Neuronal stem cell (in vitro differentiated cells): ENCODE data around the gene CYP27B1.

Experiments
- DNase-seq: peaks from one replicate; pipeline ENCODE4 v3.0.0-alpha.2; 2013; ENCODE audit warnings: low spot score
- H2AFZ ChIP-seq: one replicate; pipeline ENCODE4 v1.6.1; 2013; ENCODE audit warnings: mild to moderate bottlenecking, low read length, inconsistent platforms
- H2AK5ac ChIP-seq: 2 replicates; pipeline ENCODE4 v1.6.1; 2013; ENCODE audit warnings: low read depth, mild to moderate bottlenecking, inconsistent platforms, low read length, moderate library complexity, mixed read lengths
- H2BK120ac ChIP-seq: 2 replicates; pipeline ENCODE4 v1.6.1; 2013; ENCODE audit warnings: low read depth, mild to moderate bottlenecking, inconsistent platforms, low read length, moderate library complexity, mixed read lengths
- H2BK12ac ChIP-seq: one replicate; pipeline ENCODE4 v1.6.1; 2013; ENCODE audit warnings: low read length, inconsistent platforms
- H2BK15ac ChIP-seq: 2 replicates; pipeline ENCODE4 v1.6.1; 2013; ENCODE audit warnings: mild to moderate bottlenecking, low read length, inconsistent platforms, mixed read lengths
- H2BK5ac ChIP-seq: one replicate; pipeline ENCODE4 v1.6.1; 2013; ENCODE audit warnings: inconsistent platforms, mild to moderate bottlenecking, low read length, moderate library complexity
- H3K14ac ChIP-seq: one replicate; pipeline ENCODE4 v1.6.1; 2013; ENCODE audit warnings: low read length, inconsistent platforms
- H3K18ac ChIP-seq: 2 replicates; pipeline ENCODE4 v1.6.1; 2013; ENCODE audit warnings: low read length, inconsistent platforms
- H3K23ac ChIP-seq: 2 replicates; pipeline ENCODE4 v1.6.1; 2013; ENCODE audit warnings: low read depth, mild to moderate bottlenecking, mixed read lengths, low read length, inconsistent platforms; ENCODE audit not compliant: poor library complexity
- H3K27ac ChIP-seq: replicated peaks from 3 replicates; pipeline ENCODE4 v1.5.1; 2013; ENCODE audit warnings: low read length, inconsistent platforms
- H3K27me3 ChIP-seq, 3 experiments: 2 replicates each; pipeline ENCODE4 v1.6.1; 2013; ENCODE audit warnings: low read length in 3 of 3, mild to moderate bottlenecking in 2 of 3, inconsistent platforms in 1 of 3, low read depth in 1 of 3, mixed read lengths in 1 of 3, moderate library complexity in 1 of 3; ENCODE audit not compliant: control insufficient read depth in 3 of 3, insufficient read depth in 3 of 3
- H3K36me3 ChIP-seq, 2 donors: replicated peaks in 1 of 2; 2 replicates each; pipeline ENCODE4 v1.6.1; 2013; ENCODE audit warnings: low read length in 2 of 2; ENCODE audit not compliant: control insufficient read depth in 2 of 2, insufficient read depth in 2 of 2
- H3K4ac ChIP-seq: 2 replicates; pipeline ENCODE4 v1.6.1; 2013; ENCODE audit warnings: inconsistent platforms, mild to moderate bottlenecking, low read length, moderate library complexity
- H3K4me1 ChIP-seq, 2 donors: 1 replicate in 1 of 2; 2 replicates in 1 of 2; pipeline ENCODE4 v1.6.1; 2013; ENCODE audit warnings: low read length in 2 of 2, low read depth in 1 of 2; ENCODE audit not compliant: control insufficient read depth in 2 of 2, insufficient read depth in 1 of 2
- H3K4me2 ChIP-seq: one replicate; pipeline ENCODE4 v1.6.1; 2013; ENCODE audit warnings: mild to moderate bottlenecking, low read length, inconsistent platforms; ENCODE audit not compliant: insufficient read depth, poor library complexity, severe bottlenecking
- H3K4me3 ChIP-seq, 2 donors: 2 replicates each; pipeline ENCODE4 v1.5.1; 2013; ENCODE audit warnings: low read length in 2 of 2, mild to moderate bottlenecking in 2 of 2, inconsistent platforms in 1 of 2, moderate library complexity in 1 of 2
- H3K79me1 ChIP-seq: one replicate; pipeline ENCODE4 v1.6.1; 2013; ENCODE audit warnings: low read depth, mild to moderate bottlenecking, inconsistent platforms, low read length, moderate library complexity
- H3K9ac ChIP-seq: one replicate; pipeline ENCODE4 v1.6.1; 2013; ENCODE audit warnings: mild to moderate bottlenecking, low read depth, low read length, inconsistent platforms; ENCODE audit not compliant: poor library complexity
- H3K9me3 ChIP-seq, 2 donors: replicated peaks in 1 of 2; 2 replicates each; pipeline versions ENCODE3 to v1.6.1; 2013; ENCODE audit warnings: low read length in 2 of 2, mild to moderate bottlenecking in 2 of 2, inconsistent platforms in 1 of 2, low read depth in 1 of 2, mixed read lengths in 1 of 2, moderate library complexity in 1 of 2; ENCODE audit not compliant: control insufficient read depth in 2 of 2, insufficient read depth in 1 of 2
- H4K8ac ChIP-seq: one replicate; pipeline ENCODE4 v1.6.1; 2013; ENCODE audit warnings: low read depth, mild to moderate bottlenecking, inconsistent platforms, low read length, moderate library complexity
- H4K91ac ChIP-seq: one replicate; pipeline ENCODE4 v1.6.1; 2013; ENCODE audit warnings: low read length, low read depth, mild to moderate bottlenecking, inconsistent platforms; ENCODE audit not compliant: poor library complexity
- WGBS, 2 donors: extraction: QIAGEN DNeasy Blood & Tissue Kit; methylation state at CpG; one replicate each; pipeline ENCODE4 v1.1.7; 2013; ENCODE audit warnings: missing lambda C conversion rate in 2 of 2, mixed read lengths in 1 of 2; ENCODE audit not compliant: insufficient read length in 2 of 2, insufficient replicate concordance in 1 of 2; ENCODE audit errors: extremely low coverage in 2 of 2; 5-methylcytosine and 5-hydroxymethylcytosine counted together

CYP27B1 gene

DNA sequence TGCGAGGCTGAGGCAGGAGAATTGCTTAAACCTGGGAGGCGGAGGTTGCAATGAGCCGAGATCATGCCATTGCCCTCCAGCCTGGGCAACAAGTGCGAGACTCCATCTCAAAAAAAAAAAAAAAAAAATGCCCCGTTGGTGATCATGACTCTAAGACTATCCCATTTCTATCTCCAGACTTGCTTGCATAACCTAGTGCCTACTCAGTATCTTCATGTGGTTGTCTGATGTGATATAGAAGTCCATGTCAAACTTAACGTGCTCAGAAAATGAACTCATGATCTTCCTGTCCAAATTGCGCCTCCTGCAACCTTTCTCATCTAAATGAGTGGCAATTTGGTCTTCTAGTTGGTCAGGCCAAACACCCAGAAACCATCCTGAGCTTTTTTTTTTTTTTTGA is 11.0 kb upstream of the CYP27B1 start:
- no peak overlapping the region for H3K14ac ChIP-seq
- no peak overlapping the region for H2BK120ac ChIP-seq
- no peak overlapping the region for H3K4ac ChIP-seq
- H3K4me2 ChIP-seq: no peak overlapping the region
- no peak overlapping the region for H2BK5ac ChIP-seq
- no peak overlapping the region for H2AFZ ChIP-seq
- peaks cover 3% of the 10 kb centered on the region for H3K79me1 ChIP-seq
- no peak overlapping the region for H3K27ac ChIP-seq
- WGBS, 2 donors: no CpG with 5 or more reads among the region's 7 CpGs
- H2BK12ac ChIP-seq: no peak overlapping the region
- no peak for DNase-seq
- H3K18ac ChIP-seq: no peak overlapping the region
- no peak overlapping the region for H2AK5ac ChIP-seq
- H3K4me3 ChIP-seq: no peak overlapping the region
- no peaks in the 10 kb centered on the region for H3K27me3 ChIP-seq
- H3K4me1 ChIP-seq: peaks cover under 1 to 3% of the 10 kb centered on the region in 2 donors
- no peak overlapping the region for H4K8ac ChIP-seq
- H3K36me3 ChIP-seq: peaks cover 0 to 28% of the 10 kb centered on the region in 2 donors
- no peak overlapping the region for H4K91ac ChIP-seq
- no peaks in the 10 kb centered on the region for H3K9me3 ChIP-seq
- H3K23ac ChIP-seq: no peak overlapping the region
- H2BK15ac ChIP-seq: no peak overlapping the region
- H3K9ac ChIP-seq: no peak overlapping the region

DNA sequence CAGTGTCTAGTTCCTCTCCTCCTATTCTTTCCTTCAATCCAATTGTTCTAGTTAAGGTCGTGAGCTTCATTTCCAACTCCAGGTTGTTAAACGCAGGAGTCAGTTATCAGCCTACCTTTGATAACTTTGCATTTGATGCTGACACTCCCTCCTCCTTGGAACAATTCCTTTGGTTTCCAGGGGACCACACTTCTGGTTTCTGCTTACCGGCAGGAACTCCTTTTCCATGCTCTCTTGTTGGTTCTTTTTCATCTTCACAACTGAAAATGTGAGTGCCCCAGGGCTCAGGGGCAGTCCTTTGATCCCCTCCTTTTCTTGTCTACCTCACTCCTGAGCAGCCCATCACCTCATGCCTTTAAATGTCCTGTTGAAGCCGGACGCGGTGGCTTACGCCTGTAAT is 10.5 kb upstream of the CYP27B1 start:
- no peak overlapping the region for H2BK12ac ChIP-seq
- H3K14ac ChIP-seq: no peak overlapping the region
- no peak overlapping the region for H3K4me2 ChIP-seq
- no peak overlapping the region for H3K27ac ChIP-seq
- no peak overlapping the region for H3K4ac ChIP-seq
- H2BK120ac ChIP-seq: no peak overlapping the region
- no peak overlapping the region for H2BK5ac ChIP-seq
- DNase-seq: no peak
- no peak overlapping the region for H2AK5ac ChIP-seq
- no peak overlapping the region for H3K18ac ChIP-seq
- no peaks in the 10 kb centered on the region for H3K9me3 ChIP-seq
- no peak overlapping the region for H3K9ac ChIP-seq
- H4K8ac ChIP-seq: no peak overlapping the region
- no peak overlapping the region for H3K23ac ChIP-seq
- peaks cover 2 to 4% of the 10 kb centered on the region in 2 donors for H3K4me1 ChIP-seq
- no CpG with 5 or more reads among the region's 7 CpGs for WGBS, 2 donors
- H3K36me3 ChIP-seq: peaks cover 0 to 28% of the 10 kb centered on the region in 2 donors
- H4K91ac ChIP-seq: no peak overlapping the region
- H2BK15ac ChIP-seq: no peak overlapping the region
- no peaks in the 10 kb centered on the region for H3K27me3 ChIP-seq
- no peak overlapping the region for H3K4me3 ChIP-seq
- no peak overlapping the region for H2AFZ ChIP-seq
- no peaks in the 10 kb centered on the region for H3K79me1 ChIP-seq

DNA sequence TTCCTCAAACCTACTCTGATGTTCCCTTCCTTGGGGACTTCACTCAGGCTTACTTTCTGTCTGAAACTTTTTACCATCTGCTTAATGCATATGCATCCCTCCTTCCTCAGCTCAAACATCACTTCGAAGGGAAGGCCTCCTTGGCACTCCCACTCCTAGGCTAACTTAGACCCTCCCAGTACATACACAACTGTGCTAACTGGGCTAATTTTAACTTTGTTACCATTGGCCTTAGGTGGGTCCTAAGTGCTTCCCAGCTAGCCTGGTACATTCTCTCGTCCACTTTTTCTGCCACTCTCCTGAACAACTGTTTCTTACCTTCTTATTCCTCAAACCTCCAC is 9.3 kb upstream of the CYP27B1 start:
- Histone ChIP-seq H2BK12ac (no peak overlapping the region), H3K27me3 (no peaks in the 10 kb centered on the region), H2BK120ac (no peak overlapping the region), H3K4ac (no peak overlapping the region), H2BK5ac (no peak overlapping the region), H3K23ac (no peak overlapping the region), H3K4me1 (peaks cover 4 to 5% of the 10 kb centered on the region in 2 donors), H3K9ac (no peak overlapping the region), H3K9me3 (no peaks in the 10 kb centered on the region), H3K27ac (no peak overlapping the region), H3K4me2 (no peak overlapping the region), H2BK15ac (no peak overlapping the region), H2AFZ (no peak overlapping the region), H3K79me1 (no peaks in the 10 kb centered on the region), H3K36me3 (peaks cover 0 to 22% of the 10 kb centered on the region in 2 donors), H3K18ac (no peak overlapping the region), H3K14ac (no peak overlapping the region), H4K8ac (no peak overlapping the region), H4K91ac (no peak overlapping the region), H3K4me3 (no peak overlapping the region), H2AK5ac (no peak overlapping the region)
- DNase-seq: no peak
- WGBS, 2 donors: no CpG with 5 or more reads among the region's 2 CpGs

DNA sequence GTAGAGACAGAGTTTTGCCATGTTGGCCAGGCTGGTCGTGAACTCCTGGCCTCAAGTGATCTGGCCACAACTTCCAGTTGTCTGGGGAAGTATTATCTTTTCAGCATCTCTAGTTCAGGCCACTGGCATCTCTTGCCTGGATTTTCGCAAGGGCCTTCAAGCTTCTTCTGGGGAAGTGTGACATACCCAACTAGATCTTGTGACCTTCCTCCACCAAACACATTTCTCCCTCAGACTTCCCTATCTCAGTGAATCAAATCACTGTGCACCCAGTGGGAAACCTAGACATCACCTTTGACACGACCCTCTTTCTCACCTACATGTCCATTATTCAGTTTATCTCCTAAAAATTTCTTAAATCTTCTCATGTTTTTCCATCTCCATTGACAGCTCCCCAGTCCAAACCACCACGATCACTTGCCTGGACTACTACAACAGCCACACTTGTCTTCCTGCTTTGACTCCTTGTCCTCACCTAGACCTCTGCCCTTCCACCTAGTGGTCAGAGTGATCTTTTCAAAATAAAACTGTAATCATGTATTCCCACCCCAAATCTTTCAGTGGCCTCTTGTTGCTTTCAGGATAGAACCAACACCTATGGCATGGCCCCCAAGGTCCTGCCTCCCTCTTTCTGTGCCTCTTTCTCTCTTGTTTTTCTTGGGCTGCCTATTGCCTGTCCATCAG is 8.8 kb upstream of the CYP27B1 start:
- H3K14ac ChIP-seq: no peak overlapping the region
- no peak overlapping the region for H2AFZ ChIP-seq
- H4K8ac ChIP-seq: no peak overlapping the region
- no peak overlapping the region for H3K27ac ChIP-seq
- no peak overlapping the region for H2BK120ac ChIP-seq
- no peak overlapping the region for H2BK15ac ChIP-seq
- H2AK5ac ChIP-seq: no peak overlapping the region
- no peak overlapping the region for H3K18ac ChIP-seq
- H3K4me3 ChIP-seq: no peak overlapping the region
- no peak overlapping the region for H2BK12ac ChIP-seq
- H3K79me1 ChIP-seq: no peaks in the 10 kb centered on the region
- no peak overlapping the region for H3K4ac ChIP-seq
- H3K36me3 ChIP-seq: peaks cover 0 to 25% of the 10 kb centered on the region in 2 donors
- no peak overlapping the region for H4K91ac ChIP-seq
- H2BK5ac ChIP-seq: no peak overlapping the region
- no peak for DNase-seq
- H3K4me1 ChIP-seq: peaks cover 4 to 9% of the 10 kb centered on the region in 2 donors
- no CpG with 5 or more reads among the region's 4 CpGs for WGBS, 2 donors
- H3K4me2 ChIP-seq: no peak overlapping the region
- H3K23ac ChIP-seq: no peak overlapping the region
- no peak overlapping the region for H3K9ac ChIP-seq
- no peaks in the 10 kb centered on the region for H3K27me3 ChIP-seq
- H3K9me3 ChIP-seq: no peaks in the 10 kb centered on the region
